Measurements from ENCODE around the gene PTPRM.

The PTPRM gene

GRCh38 chr18:8133888-8134287 lies 566.8 kb downstream of the PTPRM start:
- no peak for DNase-seq

GRCh38 chr18:8139127-8139527 lies 572.0 kb downstream of the PTPRM start:
- no peak for DNase-seq

GRCh38 chr18:8139891-8140406 lies 572.8 kb downstream of the PTPRM start:
- DNase-seq = no peak

GRCh38 chr18:8140841-8141501 lies 573.9 kb downstream of the PTPRM start:
- DNase-seq = no peak

- no peak for DNase-seq
Measured at GRCh38 chr18:8142131-8142711, 575.1 kb downstream of the PTPRM start.

- no peak for DNase-seq
Measured at GRCh38 chr18:8142932-8143331, 575.8 kb downstream of the PTPRM start.

GRCh38 chr18:8151181-8151580 lies 584.1 kb downstream of the PTPRM start:
- no peak for DNase-seq

- DNase-seq = no peak
Measured at GRCh38 chr18:8153887-8154583, 586.9 kb downstream of the PTPRM start.

- no peak for DNase-seq
Measured at GRCh38 chr18:8162802-8163201, 595.7 kb downstream of the PTPRM start.

- DNase-seq = no peak
Measured at GRCh38 chr18:8163286-8163959, 596.3 kb downstream of the PTPRM start.

- no peak for DNase-seq
Measured at GRCh38 chr18:8165095-8165494, 598.0 kb downstream of the PTPRM start.

GRCh38 chr18:8167026-8167425 lies 599.9 kb downstream of the PTPRM start:
- no peak for DNase-seq

- no peak for DNase-seq
Measured at GRCh38 chr18:8167673-8168072, 600.6 kb downstream of the PTPRM start.

GRCh38 chr18:8169722-8170121 lies 602.6 kb downstream of the PTPRM start:
- DNase-seq = no peak

- no peak for DNase-seq
Measured at GRCh38 chr18:8174771-8175170, 607.7 kb downstream of the PTPRM start.

- DNase-seq = no peak
Measured at GRCh38 chr18:8175501-8176061, 608.5 kb downstream of the PTPRM start.

- DNase-seq = no peak
Measured at GRCh38 chr18:8176109-8176508, 609.0 kb downstream of the PTPRM start.

GRCh38 chr18:8176554-8176953 lies 609.4 kb downstream of the PTPRM start:
- DNase-seq = no peak

GRCh38 chr18:8177330-8178016 lies 610.4 kb downstream of the PTPRM start:
- DNase-seq = no peak

- DNase-seq = no peak
Measured at GRCh38 chr18:8186413-8186812, 619.3 kb downstream of the PTPRM start.

- DNase-seq = no peak
Measured at GRCh38 chr18:8188184-8188583, 621.1 kb downstream of the PTPRM start.

GRCh38 chr18:8190980-8191379 lies 623.9 kb downstream of the PTPRM start:
- DNase-seq = no peak

- DNase-seq = no peak
Measured at GRCh38 chr18:8194431-8194830, 627.3 kb downstream of the PTPRM start.

Data from activated CD4-positive, alpha-beta T cell treated with anti-CD3 and anti-CD28 coated beads, Interleukin-2, Interleukin-6, amounts not matched to agents 100 ng/mL and 50 ng/mL, durations not matched to agents 16 hours and 8 hours (primary cell).